Vagina (tissue), 2 donors: ENCODE data around the gene COQ2. TPM values are rescaled to one million over a fixed set of nuclear protein-coding genes. Genes with fewer than 3 reads are reported as not detected.

Experiments
- DNase-seq, 2 donors: peaks; one replicate each; pipeline ENCODE4 v3.0.0-alpha.2; 2017; ENCODE audit errors: extremely low spot score in 2 of 2
- H3K27ac ChIP-seq: fragments of 200-600 bp; sonication (generic); one replicate; pipeline ENCODE4 v1.5.1; 2019
- H3K27me3 ChIP-seq: fragments of 200-600 bp; sonication (generic); one replicate; pipeline ENCODE4 v1.5.1; 2019
- H3K36me3 ChIP-seq, 2 donors: fragments of 200-600 bp; sonication (generic); one replicate each; pipeline ENCODE4 v1.5.1; 2017 to 2019
- H3K4me1 ChIP-seq: fragments of 200-600 bp; sonication (generic); one replicate; pipeline ENCODE4 v1.5.1; 2019
- H3K4me3 ChIP-seq, 2 donors: fragments of 200-600 bp; sonication (generic); 1 replicate in 1 of 2; 2 replicates in 1 of 2; pipeline ENCODE4 v1.5.1; 2016 to 2019
- H3K9me3 ChIP-seq: fragments of 200-600 bp; sonication (generic); one replicate; pipeline ENCODE4 v1.5.1; 2019
- CTCF ChIP-seq, 3 experiments: fragments of 450-650 bp in 2 of 3; fragments of 200-600 bp in 1 of 3; sonication (generic) in 1 of 3; IDR thresholded peaks; one replicate each; pipeline ENCODE4 v1.5.1; 2017 to 2019; ENCODE audit warnings: antibody characterized with exemption in 3 of 3, mild to moderate bottlenecking in 2 of 3, moderate library complexity in 2 of 3
- POLR2A ChIP-seq, 2 donors: fragments of 450-650 bp; IDR thresholded peaks; one replicate each; pipeline ENCODE4 v1.6.1; 2017; ENCODE audit warnings: antibody characterized with exemption in 2 of 2, mild to moderate bottlenecking in 2 of 2, moderate library complexity in 2 of 2
- POLR2AphosphoS5 ChIP-seq, 2 donors: sonication (generic); formaldehyde crosslinking; IDR thresholded peaks; one replicate each; pipeline ENCODE4 v1.9.0; 2017; ENCODE audit warnings: antibody characterized with exemption in 2 of 2, mild to moderate bottlenecking in 2 of 2, low read depth in 1 of 2; ENCODE audit not compliant: insufficient read depth in 1 of 2
- intact Hi-C: fragments of 100-400 bp; cut with DNase I; formaldehyde crosslinking; loops from one replicate; pipeline ENCODE4 v1.15.1; 2023
- total RNA-seq: library from RNA; depleted of rRNA; stranded (reverse); fragments of >200 nt; gene quantifications from one replicate; pipeline ENCODE4 v1.2.3, GENCODE V29; 2016

Gene COQ2, protein sequence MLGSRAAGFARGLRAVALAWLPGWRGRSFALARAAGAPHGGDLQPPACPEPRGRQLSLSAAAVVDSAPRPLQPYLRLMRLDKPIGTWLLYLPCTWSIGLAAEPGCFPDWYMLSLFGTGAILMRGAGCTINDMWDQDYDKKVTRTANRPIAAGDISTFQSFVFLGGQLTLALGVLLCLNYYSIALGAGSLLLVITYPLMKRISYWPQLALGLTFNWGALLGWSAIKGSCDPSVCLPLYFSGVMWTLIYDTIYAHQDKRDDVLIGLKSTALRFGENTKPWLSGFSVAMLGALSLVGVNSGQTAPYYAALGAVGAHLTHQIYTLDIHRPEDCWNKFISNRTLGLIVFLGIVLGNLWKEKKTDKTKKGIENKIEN
- 4.2 TPM for total RNA-seq

- DNase-seq, result peak in 1 of 2 donors; percentile 95
- Histone ChIP-seq H3K4me1 (peaks cover 28% of the 10 kb centered on the region), H3K9me3 (no peaks in the 10 kb centered on the region), H3K27me3 (no peaks in the 10 kb centered on the region), H3K4me3 (peak within 1 kb of the TSS; percentile 60 to 63), H3K36me3 (no peaks in the 10 kb centered on the region), H3K27ac (peak within 1 kb of the TSS; percentile 95)
- TF ChIP-seq POLR2A (IDR thresholded peaks at IDR 0.05), result peak in 1 of 2 donors; percentile 38
- peak in 1 of 3 experiments; percentile 35 for TF ChIP-seq CTCF (IDR thresholded peaks at IDR 0.05)
- TF ChIP-seq POLR2AphosphoS5 (IDR thresholded peaks at IDR 0.05; ENCODE audit: insufficient read depth in 1 of 2, low read depth in 1 of 2), result peak; percentile 49 to 76
- intact Hi-C loops, result no loop called here
These were observed at the start of gene COQ2 for GRCh38 chr4:83284193-83285054. Gene COQ2, minus strand, starts transcription at chr4:83284798. Its CDS starts 34 bp downstream, at chr4:83284764.

DNA sequence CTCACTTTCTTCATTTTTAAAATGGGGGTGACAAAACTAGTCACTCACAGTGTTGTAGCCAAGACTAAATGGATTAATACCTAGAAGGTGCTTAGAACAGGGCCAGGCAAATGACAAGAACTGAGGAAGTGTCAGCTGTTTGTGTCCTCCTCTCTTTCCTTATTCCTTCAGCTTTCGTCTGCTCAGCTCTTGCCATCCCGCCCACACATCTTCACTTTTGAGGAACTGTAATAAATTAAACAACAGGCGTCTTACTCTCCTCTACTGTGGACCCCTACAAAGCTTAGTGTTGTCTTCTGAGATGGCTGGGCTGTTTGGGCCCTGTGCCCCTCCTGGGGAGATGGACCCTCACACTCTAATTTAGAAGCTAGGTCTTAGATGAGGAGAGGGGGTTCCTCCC, 47.4 kb upstream of the COQ2 start:
- H3K27ac ChIP-seq, result no peak overlapping the region
- H3K9me3 ChIP-seq, result no peaks in the 10 kb centered on the region
- DNase-seq, result no peak
- TF ChIP-seq POLR2AphosphoS5 (IDR thresholded peaks at IDR 0.05; ENCODE audit: insufficient read depth in 1 of 2, low read depth in 1 of 2) (no peak), CTCF (IDR thresholded peaks at IDR 0.05) (no peak), POLR2A (IDR thresholded peaks at IDR 0.05) (no peak)
- H3K4me1 ChIP-seq, result peaks cover 22% of the 10 kb centered on the region
- intact Hi-C loops, result no loop called here
- no peaks in the 10 kb centered on the region for H3K36me3 ChIP-seq
- H3K4me3 ChIP-seq, result no peak overlapping the region
- H3K27me3 ChIP-seq, result no peaks in the 10 kb centered on the region

GRCh38 chr4:83329521-83330110, 45.0 kb upstream of the COQ2 start:
- Histone ChIP-seq H3K9me3 (no peaks in the 10 kb centered on the region), H3K27ac (no peak overlapping the region), H3K4me3 (no peak overlapping the region), H3K36me3 (no peaks in the 10 kb centered on the region), H3K27me3 (no peaks in the 10 kb centered on the region), H3K4me1 (peaks cover 10% of the 10 kb centered on the region)
- intact Hi-C loops, result no loop called here
- no peak for DNase-seq
- TF ChIP-seq POLR2A (IDR thresholded peaks at IDR 0.05) (no peak), CTCF (IDR thresholded peaks at IDR 0.05) (no peak), POLR2AphosphoS5 (IDR thresholded peaks at IDR 0.05; ENCODE audit: insufficient read depth in 1 of 2, low read depth in 1 of 2) (no peak)

DNA sequence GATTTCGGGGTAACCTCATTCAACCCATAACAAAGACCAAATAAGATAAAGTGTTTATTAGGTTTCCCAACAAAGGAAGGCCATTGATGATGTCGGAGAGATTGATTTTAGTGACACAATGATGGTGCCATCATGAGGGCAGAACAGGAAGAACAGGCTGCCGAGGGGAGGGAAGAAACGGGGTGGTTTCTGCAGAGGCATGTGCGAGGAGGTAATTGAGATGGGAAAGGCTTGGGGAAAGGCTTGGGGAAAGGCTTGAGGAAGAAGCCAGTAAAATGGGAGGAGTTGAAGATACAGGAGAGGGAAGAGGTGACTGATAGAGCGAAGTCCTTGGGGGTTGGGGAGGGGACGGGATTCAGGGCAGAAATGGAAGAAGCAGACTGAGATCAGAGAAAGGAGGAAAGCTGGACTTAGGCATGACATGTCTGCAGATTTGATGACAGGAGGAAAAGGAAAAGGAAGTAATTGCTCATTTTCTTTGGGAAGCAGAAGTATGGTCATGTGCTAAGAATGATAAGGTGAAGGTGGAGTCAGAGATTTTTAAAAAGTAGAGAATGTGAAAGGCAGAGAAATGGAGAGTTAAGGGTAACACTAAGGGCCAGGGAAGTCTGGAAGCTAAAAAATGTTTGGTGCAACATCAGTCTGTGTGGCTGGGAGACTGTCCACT, 44.1 kb upstream of the COQ2 start:
- Histone ChIP-seq H3K27ac (no peak overlapping the region), H3K9me3 (no peaks in the 10 kb centered on the region), H3K4me3 (no peak overlapping the region), H3K27me3 (no peaks in the 10 kb centered on the region), H3K4me1 (no peaks in the 10 kb centered on the region), H3K36me3 (no peaks in the 10 kb centered on the region)
- TF ChIP-seq POLR2AphosphoS5 (IDR thresholded peaks at IDR 0.05; ENCODE audit: insufficient read depth in 1 of 2, low read depth in 1 of 2) (no peak), CTCF (IDR thresholded peaks at IDR 0.05) (no peak), POLR2A (IDR thresholded peaks at IDR 0.05) (no peak)
- intact Hi-C loops, result no loop called here
- no peak for DNase-seq
